NCI-H146 (cell line): ENCODE measurements around the gene SEPTIN10.
A peak's percentile ranks its signal among the peaks of the same experiment; 100 is the strongest.

Experiments
- DNase-seq: peaks from one replicate; lab custom pipeline; 2025; lab: John Stamatoyannopoulos, UW

Gene SEPTIN10

DNA sequence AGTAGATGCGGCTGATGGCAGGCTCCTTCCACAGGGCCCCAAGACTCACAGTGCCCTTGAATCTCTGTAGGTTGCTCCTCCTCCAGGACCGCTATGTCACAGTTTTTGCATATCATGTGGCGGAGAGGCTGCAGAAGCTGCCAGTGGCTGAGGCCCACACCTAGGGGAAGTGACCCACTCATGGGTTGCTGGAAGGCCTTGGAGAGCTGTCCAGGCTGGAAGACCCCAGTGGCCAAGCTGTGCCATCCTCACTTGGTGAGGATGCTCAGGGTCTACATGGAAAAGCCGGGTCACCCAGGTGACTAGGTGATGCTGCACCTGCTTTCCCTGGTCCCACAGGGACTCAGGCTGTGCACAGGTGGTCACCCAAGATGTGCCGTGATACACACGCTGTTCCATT is 90.6 kb downstream of the SEPTIN10 start:
- no peak for DNase-seq

DNA sequence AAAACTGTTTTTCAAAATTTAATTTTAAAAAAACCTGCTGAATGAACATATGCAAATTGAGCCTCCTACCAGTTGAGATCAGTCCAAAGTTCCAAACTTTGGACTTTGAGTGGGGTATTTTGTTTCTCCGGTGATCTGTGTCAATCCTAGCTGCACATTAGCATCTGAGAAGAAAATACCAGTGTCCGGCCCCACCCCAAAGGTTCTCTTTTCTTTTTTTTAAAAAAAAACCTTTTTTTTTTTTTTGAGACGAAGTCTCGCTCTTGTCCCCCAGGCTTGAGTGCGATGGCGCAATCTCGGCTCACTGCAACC is 91.7 kb downstream of the SEPTIN10 start:
- DNase-seq, result no peak

DNA sequence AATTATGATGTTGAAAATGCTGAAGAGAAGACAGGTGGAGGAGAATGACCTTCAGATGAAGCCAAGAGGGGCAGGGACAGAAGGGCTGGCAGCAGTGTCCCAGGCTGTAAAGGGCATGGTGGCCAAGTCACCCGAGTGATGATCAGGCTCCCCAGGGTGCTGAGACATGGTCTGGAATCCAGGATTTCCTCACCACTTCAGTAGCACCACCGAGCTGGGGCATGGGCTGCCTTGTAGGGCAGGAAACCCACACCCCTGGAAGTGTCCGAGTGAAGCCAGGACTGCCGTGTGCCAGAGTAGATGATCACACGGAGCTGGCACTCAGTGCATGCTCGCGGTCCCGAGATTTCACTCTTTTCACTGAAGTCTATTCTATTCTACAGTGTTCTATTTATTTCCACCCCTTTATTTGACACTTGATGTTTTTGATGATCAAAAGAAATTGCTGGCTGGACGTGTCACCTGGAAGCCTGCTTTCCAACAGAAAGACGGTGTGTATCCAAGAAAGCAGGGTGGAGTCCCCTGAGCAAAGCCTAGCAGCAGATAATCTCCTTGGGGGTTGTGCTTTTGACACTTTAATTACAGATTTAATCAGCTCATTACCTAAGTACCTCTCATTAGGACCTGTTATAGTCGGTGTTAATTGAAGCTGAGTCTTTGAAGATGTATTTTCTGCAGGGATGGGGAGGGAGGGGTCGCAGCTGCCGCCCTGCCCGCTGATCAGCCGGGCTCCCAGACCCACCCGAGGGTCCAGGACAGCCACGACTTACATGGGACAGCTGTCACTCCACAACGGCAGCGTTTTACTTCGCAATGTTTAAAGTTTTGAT is 92.3 kb downstream of the SEPTIN10 start:
- DNase-seq, result no peak

DNA sequence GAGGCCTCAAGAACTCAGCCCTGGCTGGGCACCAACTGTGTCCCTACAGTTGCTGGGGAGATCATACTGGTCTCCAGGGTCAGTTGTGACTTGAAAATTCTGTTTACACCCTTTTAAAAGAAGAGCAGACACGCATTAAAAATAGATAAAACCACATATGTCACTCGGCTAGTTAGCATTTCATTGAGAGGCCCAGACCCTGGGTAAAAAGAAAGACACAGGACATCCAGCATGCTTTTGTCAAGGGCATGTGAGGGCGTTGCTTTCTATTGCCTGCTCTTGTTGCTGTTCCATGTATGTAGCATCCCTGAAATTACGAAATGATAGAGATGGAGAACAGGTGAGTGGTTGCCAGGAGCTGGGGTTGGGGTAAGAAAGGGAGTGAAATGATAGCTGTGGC is 94.3 kb downstream of the SEPTIN10 start:
- DNase-seq, result no peak

DNA sequence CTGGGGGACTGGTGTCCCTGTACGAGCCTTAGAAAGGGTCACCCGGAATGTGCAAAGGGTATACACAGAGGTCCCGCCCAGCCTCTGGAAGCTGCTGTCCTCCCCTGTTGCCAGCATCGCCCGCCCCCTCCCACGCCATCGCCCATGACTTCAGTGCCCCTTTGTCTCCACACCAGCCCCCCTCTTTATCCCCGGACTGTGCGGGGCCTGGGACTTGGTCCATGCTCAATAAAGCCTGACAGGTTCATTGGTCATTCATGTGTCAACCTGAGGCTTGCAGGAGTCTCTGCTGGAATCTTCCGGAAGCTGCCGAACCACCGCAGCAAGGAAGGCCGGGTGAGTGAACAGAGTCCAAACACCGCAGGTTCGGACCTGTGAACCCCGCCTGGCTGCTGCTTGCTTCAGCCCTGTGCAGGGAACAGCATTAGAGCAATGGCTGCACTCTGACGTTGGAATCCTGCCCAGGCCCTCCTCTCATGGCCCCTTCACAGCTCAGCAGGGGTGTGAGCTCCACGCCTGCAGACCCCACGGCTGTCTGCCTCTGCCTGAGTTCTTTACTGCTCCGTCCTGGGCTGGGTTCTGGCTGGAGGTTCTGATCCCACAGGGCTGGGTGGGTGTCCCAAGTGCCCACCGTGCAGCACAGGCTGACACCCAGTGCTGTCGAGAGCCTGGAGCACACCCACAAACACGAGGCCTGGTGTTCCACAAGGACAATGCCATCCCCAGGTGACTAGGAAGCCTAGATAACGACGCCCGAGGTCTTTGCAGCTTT is 96.5 kb downstream of the SEPTIN10 start:
- DNase-seq, result no peak

DNA sequence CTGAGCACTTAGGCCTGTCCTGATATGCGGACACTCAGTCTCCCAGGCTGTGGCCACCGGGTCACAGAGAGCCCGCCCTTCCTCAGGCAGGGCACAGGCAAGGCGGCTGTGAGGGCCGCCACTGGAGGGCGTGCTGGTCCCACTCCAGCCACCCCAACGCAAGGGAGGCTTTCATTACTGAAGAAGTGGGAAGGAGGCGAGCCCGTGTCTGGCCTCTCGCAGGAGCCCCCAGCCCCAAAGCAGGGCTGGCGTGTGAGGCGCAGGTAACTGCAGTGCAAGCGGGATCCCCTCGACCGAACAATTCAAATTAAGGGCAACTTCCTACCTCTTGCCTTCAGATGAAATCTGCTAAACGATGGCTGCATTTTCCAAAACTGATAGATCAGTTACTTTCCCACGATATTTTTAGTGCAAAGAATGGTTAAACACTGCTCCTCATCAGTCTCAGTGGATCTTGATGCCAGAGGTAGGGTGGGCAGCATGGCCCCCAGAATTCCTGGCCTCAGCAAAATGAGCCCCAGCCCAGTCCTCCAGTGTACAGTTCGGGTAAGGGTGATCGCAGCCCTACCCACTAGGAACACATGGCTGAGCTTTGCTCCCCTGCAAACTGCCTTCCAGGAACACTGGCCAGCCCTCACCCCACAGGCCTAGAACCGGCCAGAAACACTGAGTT is 97.2 kb downstream of the SEPTIN10 start:
- no peak for DNase-seq

DNA sequence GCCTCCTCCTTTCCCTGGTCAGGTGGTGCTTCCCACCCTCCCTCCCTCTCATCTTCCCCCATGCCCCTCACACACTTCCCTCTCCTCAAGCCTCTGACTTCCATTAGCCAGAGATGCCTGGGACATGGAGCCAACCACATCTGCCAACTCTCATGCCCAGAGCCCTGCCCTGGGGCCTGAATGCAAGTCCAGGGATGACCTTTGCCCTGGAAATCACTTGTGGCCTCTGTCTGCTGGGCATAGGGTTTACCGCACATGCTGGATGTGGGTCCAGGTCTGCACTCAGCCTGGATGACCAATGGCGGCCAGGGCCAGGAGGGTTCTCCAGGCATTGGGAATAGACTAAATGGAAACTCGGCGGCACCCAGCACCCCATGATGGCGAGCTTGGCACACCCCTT is 98.9 kb downstream of the SEPTIN10 start:
- DNase-seq, result no peak

DNA sequence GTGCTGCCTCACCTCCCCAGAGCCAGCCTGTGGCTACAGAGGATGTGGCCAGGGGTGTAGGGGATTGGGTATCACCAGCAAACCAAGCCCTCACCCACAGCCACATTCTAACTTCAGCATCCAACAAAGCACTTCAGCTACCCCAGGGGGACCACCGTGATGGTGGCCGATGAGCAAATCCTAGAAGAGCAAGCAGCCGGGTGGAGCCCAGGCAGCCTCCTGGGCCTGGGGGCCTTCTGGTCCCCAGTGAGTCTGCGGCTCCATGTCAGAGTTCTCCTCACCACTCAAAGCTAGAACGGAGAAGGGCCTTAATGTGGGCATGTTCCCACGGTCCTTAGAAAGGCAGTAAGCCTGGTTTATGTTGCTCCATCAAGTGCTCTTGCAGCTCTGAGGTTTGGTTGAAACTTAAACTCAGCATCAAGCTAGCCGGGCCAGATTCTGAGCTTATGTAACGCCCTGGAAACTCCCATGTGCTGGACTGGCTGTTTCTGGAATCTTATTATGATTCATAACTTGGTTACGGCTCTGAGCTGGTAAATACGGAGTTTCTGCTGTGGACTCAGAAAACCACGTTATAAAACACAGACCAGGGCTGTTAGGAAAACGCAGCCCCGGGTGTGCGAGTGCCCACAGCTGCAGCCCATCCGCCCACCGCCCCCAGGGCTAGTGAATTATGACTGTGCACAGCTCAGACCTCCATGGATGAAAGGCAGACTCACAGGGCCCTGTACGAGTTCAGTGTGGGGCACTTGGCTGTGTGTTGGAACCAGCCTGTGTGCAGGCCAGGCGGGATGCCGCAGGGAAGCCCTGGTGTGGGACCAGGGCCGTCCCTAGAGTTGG is 99.8 kb downstream of the SEPTIN10 start:
- DNase-seq, result no peak

DNA sequence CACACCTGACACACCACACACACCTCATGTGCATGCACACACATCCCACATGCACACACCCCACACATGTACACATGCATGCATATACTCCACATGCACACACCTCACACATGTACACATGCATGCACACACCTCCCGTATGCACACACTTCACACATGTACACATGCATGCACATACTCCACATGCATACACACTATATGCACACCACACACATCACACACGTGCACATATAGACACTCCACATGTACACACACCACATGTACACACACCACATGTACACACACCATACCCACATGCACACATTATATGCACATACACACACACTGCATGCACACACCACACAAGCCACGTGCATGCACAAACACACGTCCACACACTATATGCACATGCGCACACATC is 100.5 kb downstream of the SEPTIN10 start:
- no peak for DNase-seq

DNA sequence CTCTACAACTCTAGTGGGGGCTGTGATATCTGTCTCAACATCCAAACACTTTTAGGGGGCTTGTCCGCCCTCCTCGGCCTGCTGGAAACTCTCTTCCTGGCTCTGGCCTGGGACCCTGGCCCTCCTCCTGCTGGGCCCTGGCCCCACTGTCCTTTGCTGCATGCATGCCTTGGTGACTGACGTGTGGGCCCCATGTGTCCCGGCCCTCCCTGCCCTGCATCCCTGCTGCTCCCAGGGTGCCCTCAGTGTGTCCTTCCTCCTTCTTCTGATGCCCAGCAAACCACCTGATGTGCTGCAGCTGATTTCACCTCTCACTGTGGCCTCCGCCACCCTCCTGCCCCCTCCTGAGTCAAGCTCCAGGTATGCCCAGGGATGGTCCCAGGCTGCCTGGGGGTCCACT is 101.7 kb downstream of the SEPTIN10 start:
- no peak for DNase-seq

DNA sequence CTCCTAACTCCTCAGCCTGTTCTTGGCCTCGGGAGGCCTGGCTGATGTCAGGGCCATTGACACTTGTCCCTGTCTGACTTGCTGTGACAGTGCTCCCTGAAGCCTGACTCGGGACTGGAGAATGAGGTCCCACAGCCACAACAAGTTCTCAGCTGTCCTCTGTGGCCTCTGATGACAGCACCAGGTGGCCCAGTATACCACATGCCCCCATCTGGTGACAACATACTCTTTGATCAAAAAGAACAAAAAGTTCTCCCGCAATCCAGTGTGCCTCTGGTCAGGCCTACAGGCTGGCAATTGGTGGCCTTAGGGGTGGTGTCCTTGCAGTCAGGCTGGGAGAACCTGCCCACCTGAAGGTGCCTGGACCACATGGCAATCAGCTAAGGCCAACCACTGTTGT is 102.6 kb downstream of the SEPTIN10 start:
- no peak for DNase-seq

DNA sequence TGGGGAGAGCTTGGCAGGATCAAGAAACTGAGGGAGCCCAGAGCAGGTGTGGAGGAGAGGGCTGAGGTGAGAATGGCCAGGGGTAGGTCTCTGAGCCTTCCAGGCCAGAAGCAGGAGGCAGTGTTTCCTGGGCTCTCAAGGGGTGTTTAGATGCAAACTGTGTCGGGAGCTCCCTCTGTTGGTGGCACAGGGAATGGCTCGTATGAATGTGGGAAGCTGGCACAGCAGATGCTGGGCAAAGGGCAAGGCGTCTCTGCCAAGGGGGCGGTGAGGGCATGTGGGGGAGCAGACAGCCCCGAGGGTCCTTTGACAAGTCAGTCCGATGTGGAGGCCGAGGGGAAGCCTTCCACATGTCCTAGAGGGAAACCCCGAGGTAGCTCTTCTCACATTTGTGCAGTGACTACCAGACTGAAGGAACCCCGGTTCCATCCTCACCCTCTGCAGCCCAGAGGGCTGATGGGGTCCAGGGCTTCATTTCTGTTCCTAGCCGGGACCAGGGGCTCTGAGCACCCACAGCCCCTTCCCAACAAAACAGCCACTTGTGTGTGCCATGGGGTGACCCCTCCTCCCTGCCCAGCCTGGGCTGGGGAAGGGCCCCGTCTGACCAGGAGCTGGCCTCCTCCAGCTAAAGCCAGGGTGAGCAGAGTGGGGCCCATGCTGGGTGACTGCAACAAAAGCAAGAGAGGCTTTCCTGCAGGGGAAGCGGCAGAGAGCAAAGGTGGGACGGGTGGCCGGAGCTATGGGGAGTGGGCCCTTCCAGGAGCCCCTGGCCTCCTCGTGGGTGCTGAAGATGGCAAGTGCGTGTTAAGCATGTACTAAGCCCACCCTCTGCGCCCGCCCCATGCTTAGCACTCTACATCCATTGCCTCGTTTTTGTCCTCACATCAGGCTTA is 103.4 kb downstream of the SEPTIN10 start:
- peak; percentile 19 for DNase-seq

DNA sequence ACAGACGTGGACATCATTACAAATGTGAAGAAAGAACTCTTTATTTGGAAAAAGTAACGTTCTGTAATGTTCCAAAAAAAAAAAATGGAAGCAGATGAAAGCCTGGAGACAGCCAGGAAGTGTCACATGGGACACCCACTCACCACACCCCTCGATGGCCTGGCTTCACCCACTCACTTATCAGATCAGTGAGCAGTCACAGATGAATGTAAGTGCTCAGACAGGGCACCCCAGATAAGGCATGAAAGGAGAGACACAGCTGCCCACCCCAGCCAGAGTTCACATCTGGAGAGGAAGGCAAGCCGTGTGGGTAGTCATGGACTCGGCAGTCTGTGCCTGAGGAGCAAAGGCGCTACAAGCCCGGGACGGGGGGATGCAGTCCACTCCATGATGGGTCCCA is 105.2 kb downstream of the SEPTIN10 start:
- DNase-seq, result no peak

DNA sequence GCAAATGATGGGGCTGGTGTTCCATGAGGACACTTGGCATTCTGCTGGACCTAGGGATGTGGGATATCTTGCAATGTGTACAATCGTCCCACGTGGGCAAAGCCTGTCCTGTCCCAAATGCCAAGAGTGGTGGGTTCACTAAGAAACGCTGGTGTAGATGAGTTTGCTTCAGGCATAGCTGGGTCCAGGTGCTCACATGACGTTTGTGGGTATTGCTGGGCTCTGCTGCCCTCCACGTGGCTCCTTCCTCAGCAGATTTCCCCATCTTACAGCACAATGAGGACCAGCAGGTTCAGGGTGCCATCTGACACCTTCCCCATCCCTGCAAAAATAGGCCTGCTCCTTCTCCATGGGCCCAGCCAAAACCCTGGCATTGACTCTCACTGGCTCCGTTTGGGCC is 105.9 kb downstream of the SEPTIN10 start:
- no peak for DNase-seq

DNA sequence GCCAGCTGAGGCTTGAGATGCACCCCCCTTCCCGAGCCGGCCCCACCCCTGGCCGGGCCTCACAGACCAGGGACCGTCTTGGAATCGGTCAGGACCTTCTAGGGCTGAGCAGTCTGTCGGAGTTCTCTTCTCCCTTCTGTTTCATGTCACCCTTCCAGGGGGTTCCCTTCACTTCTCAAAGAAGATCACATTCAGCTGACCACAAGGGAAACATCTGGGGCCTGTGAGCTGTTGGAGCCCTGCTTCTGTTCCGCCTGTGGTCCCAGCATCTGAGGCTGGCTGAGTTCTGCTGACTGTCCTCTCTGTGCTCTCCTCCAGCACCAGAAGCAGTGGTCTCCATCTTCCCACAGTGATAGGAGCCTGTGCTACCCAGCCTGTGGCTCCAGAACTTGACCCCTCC is 106.5 kb downstream of the SEPTIN10 start:
- DNase-seq, result no peak

DNA sequence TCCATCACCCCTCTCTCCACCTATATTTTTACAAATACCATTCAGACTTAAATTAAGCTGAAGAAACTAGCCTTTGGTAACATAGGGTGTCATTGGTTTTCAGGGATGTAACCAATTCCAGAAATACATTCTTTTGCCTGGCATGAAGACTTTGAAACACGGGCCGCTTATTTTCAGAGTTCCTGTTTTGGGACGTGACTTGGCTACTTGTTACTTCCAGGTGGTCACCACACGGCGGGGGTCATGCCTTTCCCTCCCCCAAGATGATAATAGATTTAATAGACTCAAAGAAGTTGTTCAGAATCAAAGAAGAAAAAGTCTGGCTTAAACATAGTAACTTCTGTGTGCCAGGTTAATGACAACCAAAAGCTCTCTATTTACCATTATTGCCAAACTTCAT is 110.6 kb downstream of the SEPTIN10 start:
- DNase-seq, result no peak

DNA sequence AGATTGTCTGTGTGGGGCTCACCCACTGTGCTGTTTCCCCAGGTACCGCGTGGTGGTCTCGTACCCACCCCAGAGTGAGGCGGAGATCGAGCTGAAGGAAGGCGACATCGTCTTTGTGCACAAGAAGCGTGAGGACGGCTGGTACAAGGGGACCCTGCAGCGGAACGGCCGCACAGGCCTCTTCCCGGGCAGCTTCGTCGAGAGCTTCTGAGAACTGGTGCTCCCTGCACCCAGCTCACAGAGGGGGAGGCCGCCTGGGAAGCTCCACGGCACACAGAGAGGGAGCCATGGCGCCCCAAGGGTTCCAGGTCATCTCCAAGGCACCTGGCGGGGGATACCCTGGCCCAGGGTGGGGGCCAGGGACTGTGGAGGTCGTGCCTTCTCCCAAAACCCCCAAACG is 112.3 kb downstream of the SEPTIN10 start:
- DNase-seq, result no peak

DNA sequence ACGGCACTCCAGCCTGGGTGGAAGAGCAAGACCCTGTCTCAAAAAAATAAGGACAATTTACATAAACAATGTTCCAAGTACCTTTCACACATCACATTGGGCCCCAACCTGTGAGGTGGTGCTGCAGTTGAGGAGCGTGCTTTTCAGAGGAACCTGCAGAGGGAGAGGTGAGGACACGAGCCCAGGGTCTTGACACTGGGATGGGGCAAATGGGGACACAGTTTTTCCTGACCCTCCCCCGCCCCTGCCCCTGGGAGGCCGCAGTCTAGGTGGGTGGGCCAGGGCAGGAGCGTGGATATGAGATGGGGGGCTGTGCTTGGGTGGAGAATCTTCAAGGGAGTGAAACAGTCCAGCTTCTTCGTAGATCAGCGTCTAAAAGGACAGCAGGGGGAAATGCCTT is 112.9 kb downstream of the SEPTIN10 start:
- no peak for DNase-seq

DNA sequence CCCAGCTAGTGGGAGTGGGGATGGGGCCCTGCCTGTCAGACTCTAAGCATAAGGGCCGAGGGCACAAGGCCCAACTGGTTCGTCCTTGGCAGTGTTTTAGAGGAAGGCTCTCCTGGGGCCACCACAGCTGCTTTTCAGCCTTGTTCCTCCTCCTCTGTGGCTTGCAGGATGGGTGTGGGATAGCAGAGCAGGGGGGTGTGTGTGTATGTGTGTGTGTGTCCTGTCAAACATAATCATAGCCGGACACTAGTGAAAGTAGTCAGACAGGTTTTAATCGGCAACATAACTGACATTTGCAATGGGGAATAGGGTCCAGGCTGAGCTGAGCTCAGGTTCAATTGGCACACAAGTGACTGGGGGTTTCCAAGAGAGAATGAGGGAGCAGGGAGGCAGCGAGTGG is 114.2 kb downstream of the SEPTIN10 start:
- DNase-seq, result no peak

DNA sequence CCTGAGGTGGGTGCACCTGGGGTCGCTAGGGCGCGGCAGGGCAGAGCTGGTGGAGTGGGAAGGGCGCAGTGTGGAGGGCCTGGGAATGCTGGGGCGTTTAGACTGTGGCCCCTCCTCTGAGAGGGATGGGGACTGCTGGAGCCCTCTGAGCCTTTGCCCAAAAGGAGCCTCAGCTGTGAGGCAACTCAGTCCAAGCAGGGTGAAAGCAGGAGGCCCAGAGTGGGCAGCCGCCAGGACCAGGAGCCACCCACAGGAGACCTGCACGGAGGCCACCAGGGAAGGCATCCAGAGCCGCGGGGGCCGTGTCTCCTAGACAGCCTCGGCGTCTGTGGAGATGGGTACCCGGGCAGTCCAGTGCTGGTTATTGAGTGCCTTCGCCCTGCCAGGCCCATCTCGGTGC is 114.9 kb downstream of the SEPTIN10 start:
- DNase-seq, result no peak
